Adipocyte (in vitro differentiated cells): ENCODE data around the gene STXBP6.
A peak's percentile ranks its signal among the peaks of the same experiment; 100 is the strongest.
"Not testable (repeated sequence)": the region's sequence is repeated elsewhere in the genome, so short reads cannot be mapped to it uniquely, and the experiment has no call there.

Experiments used
- DNase-seq: peaks from one replicate; pipeline ENCODE4 v3.0.0-alpha.2; 2015; ENCODE audit warnings: low read depth
- H3K27me3 ChIP-seq: replicated peaks from 2 replicates; pipeline ENCODE4 v1.7.0; 2013; ENCODE audit warnings: mild to moderate bottlenecking, low read length, moderate library complexity; ENCODE audit not compliant: control insufficient read depth, insufficient read depth
- H3K36me3 ChIP-seq: 2 replicates; pipeline ENCODE4 v1.7.0; 2013; ENCODE audit warnings: low read length, mild to moderate bottlenecking, moderate library complexity; ENCODE audit not compliant: control insufficient read depth, insufficient read depth, severe bottlenecking
- H3K4me1 ChIP-seq: 2 replicates; pipeline ENCODE4 v1.7.0; 2013; ENCODE audit warnings: mild to moderate bottlenecking, low read length, moderate library complexity; ENCODE audit not compliant: control insufficient read depth, insufficient read depth
- H3K4me3 ChIP-seq: 2 replicates; pipeline ENCODE4 v1.7.0; 2013; ENCODE audit warnings: mild to moderate bottlenecking, low read length, moderate library complexity
- H3K9ac ChIP-seq: 2 replicates; pipeline ENCODE4 v1.7.0; 2013; ENCODE audit warnings: mild to moderate bottlenecking, low read length, moderate library complexity
- H3K9me3 ChIP-seq: 2 replicates; pipeline ENCODE4 v1.7.0; 2013; ENCODE audit warnings: mild to moderate bottlenecking, low read length, moderate library complexity; ENCODE audit not compliant: control insufficient read depth

The STXBP6 gene

DNA sequence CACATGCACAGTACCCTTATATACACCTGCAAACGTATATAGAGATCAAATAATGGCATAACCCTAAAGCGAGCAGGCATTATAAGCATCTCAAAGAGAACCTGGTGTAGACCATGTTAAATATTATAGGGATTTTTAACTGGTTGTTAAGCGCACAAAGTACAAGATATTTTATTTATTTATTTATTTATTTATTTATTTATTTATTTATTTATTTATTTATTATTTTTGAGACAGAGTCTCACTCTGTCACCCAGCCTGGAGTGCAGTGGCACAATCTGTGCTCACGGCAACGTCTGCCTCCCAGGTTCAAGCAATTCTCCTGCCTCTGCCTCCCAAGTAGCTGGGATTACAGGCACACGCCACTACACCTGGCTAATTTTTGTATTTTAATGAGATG lies 87.8 kb downstream of the STXBP6 start:
- H3K4me1 ChIP-seq, result peaks cover 43% of the 10 kb centered on the region
- H3K27me3 ChIP-seq, H3K36me3 ChIP-seq, H3K9me3 ChIP-seq, H3K9ac ChIP-seq, DNase-seq, H3K4me3 ChIP-seq: not testable (repeated sequence)

DNA sequence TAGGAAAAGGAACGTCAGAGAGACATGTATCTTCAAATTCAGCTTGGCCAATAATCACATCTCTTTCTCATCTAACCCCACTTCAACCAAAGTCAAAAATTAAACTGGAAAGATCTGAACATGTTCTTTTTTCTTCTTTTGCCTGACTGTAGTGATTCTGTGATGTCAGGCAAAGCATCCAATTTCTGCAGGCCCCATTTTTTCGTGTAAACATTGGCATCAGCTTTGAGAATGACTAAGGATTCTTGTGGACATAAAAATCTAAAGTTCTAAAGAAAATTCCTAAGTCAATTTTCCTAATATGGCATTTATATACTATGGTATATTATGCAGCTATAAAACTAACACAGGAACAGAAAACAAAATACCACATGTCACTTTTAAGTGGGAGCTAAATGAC lies 89.1 kb downstream of the STXBP6 start:
- Histone ChIP-seq H3K4me1 (peaks cover 32% of the 10 kb centered on the region), H3K36me3 (no peaks in the 10 kb centered on the region), H3K9ac (no peak overlapping the region), H3K9me3 (no peaks in the 10 kb centered on the region), H3K4me3 (no peak overlapping the region), H3K27me3 (no peaks in the 10 kb centered on the region)
- peak; percentile 80 for DNase-seq

DNA sequence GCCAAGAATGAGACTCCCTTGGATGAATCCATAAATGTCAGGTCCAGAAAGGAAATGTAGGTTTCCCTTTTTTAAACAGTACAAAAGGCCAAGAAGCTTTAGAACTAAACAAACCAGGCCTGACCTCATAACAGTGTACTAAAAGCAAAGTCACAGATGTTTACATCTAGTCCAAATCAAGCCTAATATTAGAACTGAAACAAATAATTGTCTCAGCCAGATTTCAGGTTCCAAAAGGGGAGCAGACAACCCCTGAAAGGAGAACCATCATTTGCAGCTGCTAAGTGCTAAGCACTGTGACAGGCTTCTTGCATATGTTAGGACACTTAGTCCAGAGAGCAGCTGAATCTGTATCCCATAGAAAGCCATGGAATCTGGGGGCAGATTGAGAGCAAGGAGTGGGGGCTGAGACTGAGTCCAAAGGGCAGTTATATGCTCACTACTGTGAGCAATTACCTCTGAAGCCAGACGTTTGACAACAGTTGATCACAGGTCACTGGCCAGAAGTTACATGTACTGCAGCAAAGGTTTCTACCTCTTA lies 90.1 kb downstream of the STXBP6 start:
- H3K9me3 ChIP-seq, result no peaks in the 10 kb centered on the region
- no peak overlapping the region for H3K4me3 ChIP-seq
- peaks cover 27% of the 10 kb centered on the region for H3K4me1 ChIP-seq
- H3K36me3 ChIP-seq, result no peaks in the 10 kb centered on the region
- no peaks in the 10 kb centered on the region for H3K27me3 ChIP-seq
- no peak overlapping the region for H3K9ac ChIP-seq
- DNase-seq, result no peak

DNA sequence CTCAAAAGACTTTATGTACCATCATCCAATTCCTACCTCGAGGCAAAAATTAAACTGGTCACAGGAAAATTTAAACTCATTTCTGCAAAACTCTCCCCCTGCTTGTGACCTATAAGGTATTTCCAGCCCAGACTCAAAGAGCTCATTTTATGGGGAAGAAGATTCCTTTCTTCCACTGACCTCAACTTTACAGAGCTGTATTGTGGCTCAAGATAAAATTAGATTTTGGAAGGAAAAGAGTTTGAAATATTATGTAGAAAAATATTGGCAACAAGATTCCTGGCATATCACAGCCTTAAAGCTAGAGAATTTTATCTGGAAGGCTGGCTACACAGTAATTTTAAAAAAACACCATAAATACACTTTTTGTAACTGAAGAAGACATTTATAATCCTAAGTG lies 91.7 kb downstream of the STXBP6 start:
- DNase-seq, result peak; percentile 71
- Histone ChIP-seq H3K27me3 (no peaks in the 10 kb centered on the region), H3K9me3 (no peaks in the 10 kb centered on the region), H3K9ac (no peak overlapping the region), H3K4me1 (peaks cover 27% of the 10 kb centered on the region), H3K36me3 (no peaks in the 10 kb centered on the region), H3K4me3 (no peak overlapping the region)

DNA sequence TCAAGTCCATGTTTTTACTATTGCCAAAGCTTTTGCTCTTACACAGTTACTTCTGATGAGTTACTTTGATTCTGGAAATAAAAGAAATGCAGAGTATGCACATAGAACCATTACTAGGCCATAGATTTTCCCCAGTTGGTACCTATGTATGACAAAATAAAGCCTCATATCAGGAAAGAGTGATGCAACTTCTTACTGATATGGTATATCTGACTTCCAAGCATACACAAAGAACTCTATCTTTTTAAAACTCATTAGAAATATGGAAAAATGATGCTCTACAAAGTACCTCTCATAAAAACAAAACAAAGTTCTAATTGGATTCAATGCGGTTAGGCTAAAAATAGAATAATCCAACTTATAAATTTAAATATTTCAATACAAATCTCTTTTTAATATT lies 92.1 kb downstream of the STXBP6 start:
- no peaks in the 10 kb centered on the region for H3K36me3 ChIP-seq
- H3K27me3 ChIP-seq, result no peaks in the 10 kb centered on the region
- no peak for DNase-seq
- H3K4me3 ChIP-seq, result no peak overlapping the region
- peaks cover 27% of the 10 kb centered on the region for H3K4me1 ChIP-seq
- H3K9me3 ChIP-seq, result no peaks in the 10 kb centered on the region
- no peak overlapping the region for H3K9ac ChIP-seq

DNA sequence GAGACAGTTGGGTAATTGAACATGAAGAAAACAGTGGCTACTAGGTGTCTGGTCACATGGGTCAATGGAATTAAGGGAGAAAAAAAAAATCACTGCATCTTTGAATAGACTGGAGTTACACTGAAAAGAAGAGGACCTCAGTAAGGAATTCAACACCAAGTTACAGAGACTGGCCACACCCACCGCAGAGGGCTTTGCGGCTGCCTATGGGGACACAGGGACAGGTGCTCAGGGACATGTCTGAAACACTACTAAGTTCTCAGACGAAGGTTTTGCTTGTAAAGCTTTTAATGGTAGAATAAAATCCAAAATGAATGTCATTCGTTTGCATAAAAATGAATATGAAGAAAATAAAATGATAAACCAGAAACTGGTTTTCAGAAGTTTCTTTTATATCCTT lies 93.8 kb downstream of the STXBP6 start:
- H3K27me3 ChIP-seq, result no peaks in the 10 kb centered on the region
- no peak for DNase-seq
- no peak overlapping the region for H3K4me3 ChIP-seq
- no peaks in the 10 kb centered on the region for H3K36me3 ChIP-seq
- no peak overlapping the region for H3K9ac ChIP-seq
- no peaks in the 10 kb centered on the region for H3K9me3 ChIP-seq
- H3K4me1 ChIP-seq, result peaks cover 26% of the 10 kb centered on the region

DNA sequence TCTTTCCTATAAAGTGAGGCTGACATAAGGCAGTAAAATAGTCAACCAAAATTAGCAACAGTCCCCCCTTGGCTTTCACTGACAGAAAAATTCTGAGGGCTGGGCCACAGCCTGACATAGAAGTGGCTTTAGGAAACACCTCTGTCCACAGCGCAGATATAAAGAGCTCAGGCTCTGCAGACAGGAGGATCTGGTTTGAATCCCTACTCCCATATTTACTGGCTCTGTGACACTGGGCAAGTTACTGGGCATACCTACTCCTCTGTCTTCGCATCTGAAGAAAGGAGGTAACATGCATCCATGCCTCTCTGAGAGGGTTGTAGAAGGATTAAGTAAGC lies 95.3 kb downstream of the STXBP6 start:
- Histone ChIP-seq H3K9me3 (no peaks in the 10 kb centered on the region), H3K4me3 (no peak overlapping the region), H3K4me1 (peaks cover 19% of the 10 kb centered on the region), H3K9ac (no peak overlapping the region), H3K36me3 (no peaks in the 10 kb centered on the region), H3K27me3 (no peaks in the 10 kb centered on the region)
- no peak for DNase-seq

DNA sequence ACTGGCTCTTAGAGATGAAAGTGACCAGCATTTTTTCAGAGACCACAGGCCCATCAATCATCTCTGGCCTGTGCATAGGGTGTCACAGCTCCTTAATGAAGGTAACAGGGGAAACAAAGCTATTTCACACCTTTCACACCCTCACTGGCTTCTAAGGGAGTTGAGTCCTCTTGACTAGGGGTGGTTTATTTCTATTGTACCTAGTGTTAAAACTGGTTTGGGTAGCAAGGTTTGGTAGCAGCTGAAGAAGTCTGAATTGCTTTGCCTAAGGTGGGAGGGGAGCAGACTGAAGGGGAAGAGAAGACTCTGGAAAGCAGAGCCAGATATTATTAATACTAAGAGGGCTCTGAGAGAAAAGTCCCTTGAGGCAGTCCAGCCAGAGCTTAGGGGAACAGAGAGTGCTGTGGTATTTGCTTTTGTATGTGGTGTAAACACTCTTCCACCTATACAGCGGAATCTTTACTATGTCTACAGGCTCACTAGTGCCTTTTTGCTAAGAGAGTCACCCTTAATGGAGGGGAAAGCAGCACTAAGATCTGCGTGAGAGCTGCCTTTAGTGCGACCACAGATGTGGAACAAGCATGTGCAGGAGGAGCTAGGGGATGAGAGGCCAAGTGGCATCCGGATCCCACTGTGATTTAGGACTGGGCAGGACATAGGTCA lies 95.8 kb downstream of the STXBP6 start:
- Histone ChIP-seq H3K9me3 (no peaks in the 10 kb centered on the region), H3K4me3 (no peak overlapping the region), H3K9ac (no peak overlapping the region), H3K36me3 (no peaks in the 10 kb centered on the region), H3K27me3 (no peaks in the 10 kb centered on the region), H3K4me1 (peaks cover 14% of the 10 kb centered on the region)
- no peak for DNase-seq

DNA sequence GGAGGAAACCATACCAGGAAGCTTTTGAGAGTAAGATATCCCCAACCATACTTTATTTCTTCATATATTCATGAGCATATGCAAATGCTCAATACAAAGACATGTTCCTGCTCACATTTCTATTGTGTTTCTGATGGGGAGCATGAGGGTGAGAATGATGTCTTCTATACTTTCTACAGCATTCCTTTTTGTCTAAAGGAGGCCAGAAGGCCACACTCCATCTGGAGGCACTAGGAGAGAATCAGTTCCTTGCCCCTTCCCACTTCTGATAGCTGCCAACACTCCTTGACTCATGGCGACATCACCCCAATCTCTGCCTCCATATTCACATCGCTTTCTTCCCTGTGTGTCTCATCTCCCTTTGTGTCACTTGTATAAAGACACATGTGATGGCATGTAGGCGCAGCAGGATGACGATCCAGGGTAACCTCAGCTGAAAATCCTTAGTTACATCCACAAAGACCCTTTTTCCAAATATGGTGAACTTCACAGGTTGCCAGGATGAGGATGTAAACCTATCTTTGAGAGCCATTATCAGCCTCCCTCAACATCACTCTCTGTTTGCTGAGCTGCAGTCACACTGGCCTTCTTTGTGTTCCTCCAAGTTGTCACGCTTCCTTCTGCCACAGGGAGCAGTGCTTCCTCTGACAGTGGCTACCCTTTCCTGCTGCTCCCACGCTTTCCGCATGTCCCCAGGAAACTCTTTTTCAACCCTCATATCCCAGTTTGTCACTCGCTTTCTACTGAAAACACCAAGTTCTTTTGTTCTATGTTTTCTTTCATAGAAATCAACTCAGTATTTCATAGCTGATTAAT lies 96.9 kb downstream of the STXBP6 start:
- no peak overlapping the region for H3K9ac ChIP-seq
- no peak overlapping the region for H3K4me3 ChIP-seq
- H3K9me3 ChIP-seq, result no peaks in the 10 kb centered on the region
- no peak for DNase-seq
- no peaks in the 10 kb centered on the region for H3K27me3 ChIP-seq
- peaks cover 5% of the 10 kb centered on the region for H3K4me1 ChIP-seq
- H3K36me3 ChIP-seq, result no peaks in the 10 kb centered on the region

DNA sequence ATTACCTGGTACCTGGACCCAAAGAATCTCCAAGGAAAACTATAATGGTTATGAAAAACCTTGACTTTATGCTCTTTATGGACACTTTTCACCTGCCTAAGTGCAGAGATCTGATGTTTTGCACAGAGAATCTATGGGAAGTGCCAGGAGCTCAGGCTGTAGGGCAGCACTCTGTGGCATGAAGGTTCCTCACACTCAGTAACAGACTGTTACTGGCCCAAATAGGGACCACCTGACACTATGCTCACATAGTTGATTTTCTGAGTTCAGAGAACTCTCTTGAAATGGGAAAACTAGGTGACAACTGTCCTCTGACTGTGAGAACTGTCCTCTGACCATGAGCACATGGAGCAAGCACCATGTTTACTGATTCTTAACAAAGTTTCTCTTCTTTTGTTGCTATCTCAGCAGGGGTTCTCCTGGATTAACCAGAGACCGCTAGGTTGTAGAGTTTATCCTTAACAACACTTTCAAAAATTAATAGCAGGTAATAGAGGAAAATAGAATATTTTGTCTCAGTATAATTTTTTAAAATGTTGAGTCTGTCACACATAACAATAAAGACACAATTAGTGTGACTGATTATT lies 101.6 kb downstream of the STXBP6 start:
- no peaks in the 10 kb centered on the region for H3K36me3 ChIP-seq
- H3K27me3 ChIP-seq, result no peaks in the 10 kb centered on the region
- no peak overlapping the region for H3K9ac ChIP-seq
- H3K9me3 ChIP-seq, result no peaks in the 10 kb centered on the region
- H3K4me1 ChIP-seq, result peaks cover 4% of the 10 kb centered on the region
- DNase-seq, result no peak
- H3K4me3 ChIP-seq, result no peak overlapping the region

DNA sequence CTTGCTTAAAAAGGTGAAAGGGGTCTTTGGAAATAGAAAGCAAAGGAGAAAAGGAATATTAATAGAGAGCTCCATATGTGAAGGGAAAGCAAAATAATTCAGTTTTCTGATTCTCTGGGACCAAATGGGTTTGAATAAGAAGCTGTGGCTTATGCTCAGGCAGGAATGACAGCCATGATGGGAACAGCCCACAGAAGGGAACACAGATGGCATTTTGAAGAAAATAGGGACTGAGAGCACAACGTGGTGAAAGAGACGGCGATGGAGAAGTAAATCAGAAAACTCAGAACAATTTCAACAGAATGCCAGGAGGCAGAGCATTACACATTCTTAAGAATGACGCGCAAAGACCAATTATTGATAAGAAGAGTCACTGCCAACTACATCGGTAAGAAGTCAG lies 102.8 kb downstream of the STXBP6 start:
- no peak overlapping the region for H3K4me3 ChIP-seq
- no peaks in the 10 kb centered on the region for H3K36me3 ChIP-seq
- H3K9me3 ChIP-seq, result no peaks in the 10 kb centered on the region
- no peak overlapping the region for H3K9ac ChIP-seq
- H3K4me1 ChIP-seq, result peaks cover 15% of the 10 kb centered on the region
- no peaks in the 10 kb centered on the region for H3K27me3 ChIP-seq
- DNase-seq, result no peak
